Nephron progenitor cell (in vitro differentiated cells): Measurements from ENCODE around the gene IQCK.

Experiments
- DNase-seq: peaks from one replicate; pipeline ENCODE4 v3.0.0; 2021
- H3K27ac Mint-ChIP-seq: 2 replicates; pipeline ENCODE4 v1.8.0; 2021; ENCODE audit warnings: mild to moderate bottlenecking, moderate library complexity, mixed read lengths
- H3K27me3 Mint-ChIP-seq: 2 replicates; pipeline ENCODE4 v1.8.0; 2021; ENCODE audit warnings: mild to moderate bottlenecking, low read depth, mixed read lengths; ENCODE audit not compliant: poor library complexity
- H3K36me3 Mint-ChIP-seq: 2 replicates; pipeline ENCODE4 v1.8.0; 2021; ENCODE audit warnings: low read depth, mixed read lengths
- H3K4me1 Mint-ChIP-seq: 2 replicates; pipeline ENCODE4 v1.8.0; 2021; ENCODE audit warnings: mixed read lengths
- H3K4me3 Mint-ChIP-seq: 2 replicates; pipeline ENCODE4 v1.8.0; 2021; ENCODE audit warnings: mild to moderate bottlenecking, moderate library complexity, mixed read lengths
- H3K9me3 Mint-ChIP-seq: 2 replicates; pipeline ENCODE4 v1.8.0; 2021; ENCODE audit warnings: mild to moderate bottlenecking, moderate library complexity, mixed read lengths
- CTCF ChIP-seq: fragments of 200-600 bp; sonication (generic); IDR thresholded peaks from 2 replicates; pipeline ENCODE4 v1.5.0; 2021; ENCODE audit warnings: antibody characterized with exemption

IQCK gene

DNA sequence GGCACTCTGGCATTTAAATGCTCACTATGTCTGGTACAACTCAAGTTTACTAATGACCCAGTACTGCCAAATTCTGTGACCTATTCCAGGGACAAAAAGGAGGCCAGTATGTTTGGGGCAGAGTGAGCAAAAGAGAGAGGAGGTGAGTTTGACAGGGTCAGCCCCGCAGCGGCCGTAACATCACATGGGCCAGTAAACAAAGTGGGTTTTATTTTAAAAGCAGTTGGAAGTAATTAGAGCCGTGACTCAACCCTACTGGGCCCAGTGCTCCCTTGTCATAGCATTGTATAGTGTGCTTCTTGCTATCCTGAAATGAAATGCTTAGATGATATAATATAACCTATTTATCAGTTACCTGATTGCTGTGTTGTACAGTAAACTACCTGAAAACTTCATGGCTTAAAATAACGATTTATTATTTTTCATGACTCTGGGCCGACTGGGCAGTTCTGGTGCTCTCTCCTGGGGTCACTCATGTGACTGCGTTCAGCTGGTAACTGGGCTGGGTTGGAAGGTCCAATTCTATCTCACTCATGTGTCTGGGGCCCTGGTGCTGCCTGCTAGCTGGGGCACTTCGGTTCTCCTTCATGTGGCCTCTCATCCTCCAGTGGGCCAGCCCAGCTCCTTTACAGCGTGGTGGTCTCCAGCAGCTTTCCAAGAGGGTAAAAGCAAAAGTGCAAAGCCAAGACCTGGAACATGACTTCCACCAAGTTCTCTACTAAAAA, 27.4 kb downstream of the IQCK start:
- no peak overlapping the region for H3K4me3 Mint-ChIP-seq
- H3K4me1 Mint-ChIP-seq: peaks cover 33% of the 10 kb centered on the region
- peak overlapping the region; percentile 85 for H3K27ac Mint-ChIP-seq
- no peaks in the 10 kb centered on the region for H3K9me3 Mint-ChIP-seq
- H3K36me3 Mint-ChIP-seq: no peaks in the 10 kb centered on the region
- peaks cover 3% of the 10 kb centered on the region for H3K27me3 Mint-ChIP-seq
- DNase-seq: no peak
- TF ChIP-seq CTCF: no peak

DNA sequence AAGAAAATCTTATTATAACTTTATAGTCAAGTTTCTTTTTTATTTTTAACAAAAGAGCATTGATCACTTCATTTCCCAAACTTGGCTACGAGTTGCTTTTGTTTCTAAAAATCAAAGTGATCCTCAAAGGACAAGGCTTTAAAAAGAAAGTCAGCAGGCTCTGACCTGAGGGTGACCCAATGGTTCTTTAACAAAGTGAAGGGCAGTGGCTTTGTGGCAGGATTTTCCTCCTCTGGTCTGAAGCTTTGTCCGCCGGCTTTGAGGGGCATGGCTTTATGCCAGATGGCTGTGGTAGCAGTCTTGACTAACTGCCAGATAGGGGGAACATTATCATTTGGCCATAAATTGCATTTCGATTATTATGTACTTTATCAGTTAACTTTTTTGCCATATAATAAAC, 28.5 kb downstream of the IQCK start:
- no peak for TF ChIP-seq CTCF
- Mint-ChIP-seq H3K9me3 (no peaks in the 10 kb centered on the region), H3K27ac (no peak overlapping the region), H3K27me3 (peaks cover 3% of the 10 kb centered on the region), H3K4me1 (peaks cover 33% of the 10 kb centered on the region), H3K36me3 (no peaks in the 10 kb centered on the region), H3K4me3 (no peak overlapping the region)
- no peak for DNase-seq

GRCh38 chr16:19748389-19749168, 30.5 kb downstream of the IQCK start:
- Mint-ChIP-seq H3K27ac (no peak overlapping the region), H3K9me3 (no peaks in the 10 kb centered on the region), H3K36me3 (no peaks in the 10 kb centered on the region), H3K27me3 (peaks cover 3% of the 10 kb centered on the region), H3K4me3 (no peak overlapping the region), H3K4me1 (peaks cover 27% of the 10 kb centered on the region)
- TF ChIP-seq CTCF: no peak
- no peak for DNase-seq

DNA sequence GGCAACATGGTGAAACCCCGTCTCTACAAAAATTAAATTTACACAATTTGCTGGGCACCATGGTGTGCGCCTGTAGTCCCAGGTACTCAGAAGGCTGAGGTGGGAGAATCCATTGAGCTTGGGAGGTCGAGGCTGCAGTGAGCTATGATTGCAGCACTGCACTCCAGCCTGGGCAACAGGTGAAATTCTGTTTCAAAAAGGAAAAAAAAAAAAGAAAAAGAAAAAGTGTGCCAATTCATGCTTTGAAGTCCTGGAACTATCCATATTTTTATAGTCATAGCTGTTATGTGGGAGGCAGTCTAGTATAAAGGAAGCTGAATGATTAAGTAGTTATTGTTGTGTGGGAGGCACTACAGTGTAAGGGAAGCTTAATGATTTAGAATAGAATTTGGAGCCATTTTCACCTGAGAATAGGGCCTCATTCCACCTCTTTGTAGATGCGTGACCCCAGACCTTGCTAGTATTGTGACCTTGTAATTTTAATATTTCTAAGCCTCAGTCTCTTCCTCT, 31.6 kb downstream of the IQCK start:
- peaks cover 3% of the 10 kb centered on the region for H3K27me3 Mint-ChIP-seq
- TF ChIP-seq CTCF: no peak

GRCh38 chr16:19751478-19752385, 33.7 kb downstream of the IQCK start:
- H3K9me3 Mint-ChIP-seq: no peaks in the 10 kb centered on the region
- no peaks in the 10 kb centered on the region for H3K36me3 Mint-ChIP-seq
- H3K4me3 Mint-ChIP-seq: no peak overlapping the region
- no peak for TF ChIP-seq CTCF
- H3K4me1 Mint-ChIP-seq: peaks cover 8% of the 10 kb centered on the region
- H3K27me3 Mint-ChIP-seq: peaks cover 3% of the 10 kb centered on the region
- no peak overlapping the region for H3K27ac Mint-ChIP-seq
- no peak for DNase-seq

More for the DNA sequence above, 31.6 kb downstream of the IQCK start:
- H3K36me3 Mint-ChIP-seq: no peaks in the 10 kb centered on the region
- no peaks in the 10 kb centered on the region for H3K9me3 Mint-ChIP-seq
- no peak overlapping the region for H3K4me3 Mint-ChIP-seq
- no peak for DNase-seq
- H3K4me1 Mint-ChIP-seq: peaks cover 25% of the 10 kb centered on the region
- no peak overlapping the region for H3K27ac Mint-ChIP-seq
